ENCODE measurements around the gene TNFAIP8. TPM values are rescaled to one million over a fixed set of nuclear protein-coding genes. Genes with fewer than 3 reads are reported as not detected.

The TNFAIP8 gene
- total RNA-seq, 1 donor from 2014 or later: 22.3 TPM

DNA sequence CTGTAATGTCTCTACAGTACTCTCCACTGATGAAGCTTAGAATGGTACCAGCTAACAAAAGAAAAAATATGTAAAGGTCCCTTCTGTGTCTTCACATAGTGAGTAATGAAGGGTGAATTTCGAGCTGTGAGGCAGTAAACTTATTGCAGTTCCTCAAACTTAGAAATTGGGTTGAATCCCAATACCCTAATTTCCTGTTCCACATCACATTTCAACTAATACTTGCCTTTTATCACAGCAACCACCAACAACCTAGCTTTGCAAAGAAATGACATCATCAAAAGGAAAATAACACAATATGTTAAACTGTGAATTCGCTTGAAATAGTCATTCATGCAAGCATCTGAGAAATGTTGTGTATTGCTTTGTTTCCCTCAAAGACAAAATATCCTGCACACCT, 9.4 kb upstream of the TNFAIP8 start:
- no peak for DNase-seq (ENCODE audit: low read depth, low spot score)

DNA sequence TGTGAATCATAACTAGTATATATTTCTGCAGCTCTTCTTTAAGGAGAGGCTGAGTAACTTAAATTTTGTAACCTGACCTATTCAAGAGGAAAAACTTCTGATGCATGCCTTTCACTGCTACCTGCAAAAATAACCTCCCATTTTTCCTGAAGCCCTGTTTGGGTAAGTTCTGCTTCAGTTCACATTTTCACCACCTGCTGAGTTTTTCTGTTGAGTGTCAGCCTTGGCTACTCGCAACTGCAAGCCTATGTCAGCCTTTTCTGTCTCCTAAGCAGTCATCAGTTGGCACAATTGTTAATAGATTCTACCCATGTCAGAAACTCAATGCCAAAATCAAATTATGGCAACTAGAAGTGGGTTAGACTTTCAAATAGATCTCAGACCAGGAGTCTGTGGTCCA, 8.2 kb upstream of the TNFAIP8 start:
- DNase-seq (ENCODE audit: low read depth, low spot score): no peak

DNA sequence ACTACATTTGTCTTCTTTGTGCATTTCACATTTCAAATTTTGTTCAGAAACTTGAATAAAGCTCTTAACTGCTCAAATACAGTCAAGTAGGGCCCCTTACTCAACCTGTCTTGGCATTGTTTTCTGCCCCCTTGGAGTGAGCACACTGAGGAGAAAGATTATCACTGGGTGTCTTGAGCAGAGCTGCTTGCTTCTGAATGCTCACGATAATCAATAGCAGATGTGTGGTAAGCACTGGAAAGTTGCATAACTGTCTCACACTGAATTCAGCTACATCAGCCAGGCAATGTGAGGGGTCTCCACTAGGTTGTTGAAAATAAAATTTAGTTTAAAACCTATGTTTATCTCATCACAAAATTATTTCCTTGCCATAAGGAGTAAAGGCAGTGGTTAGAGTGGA, 7.8 kb upstream of the TNFAIP8 start:
- no peak for DNase-seq (ENCODE audit: low read depth, low spot score)

DNA sequence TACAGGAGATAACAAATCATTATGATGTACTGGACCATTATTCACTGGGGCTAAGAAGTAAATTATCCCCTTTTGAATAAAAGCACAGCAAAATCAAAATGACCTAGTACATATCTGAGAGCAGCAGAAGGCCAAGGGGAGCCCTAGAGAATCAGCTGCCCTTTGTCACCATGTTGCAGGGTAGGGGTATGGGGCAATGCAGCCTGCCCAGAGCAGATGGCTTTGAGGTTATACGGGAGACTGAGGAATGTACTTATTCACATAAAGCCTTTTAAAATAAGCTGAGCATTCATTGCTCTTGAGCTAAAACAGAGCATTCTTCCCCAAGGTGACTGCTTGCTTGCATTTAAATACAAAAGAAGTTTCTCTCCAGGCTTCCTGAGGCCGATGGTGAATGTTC, 2.6 kb upstream of the TNFAIP8 start:
- no peak for DNase-seq (ENCODE audit: low read depth, low spot score)

DNA sequence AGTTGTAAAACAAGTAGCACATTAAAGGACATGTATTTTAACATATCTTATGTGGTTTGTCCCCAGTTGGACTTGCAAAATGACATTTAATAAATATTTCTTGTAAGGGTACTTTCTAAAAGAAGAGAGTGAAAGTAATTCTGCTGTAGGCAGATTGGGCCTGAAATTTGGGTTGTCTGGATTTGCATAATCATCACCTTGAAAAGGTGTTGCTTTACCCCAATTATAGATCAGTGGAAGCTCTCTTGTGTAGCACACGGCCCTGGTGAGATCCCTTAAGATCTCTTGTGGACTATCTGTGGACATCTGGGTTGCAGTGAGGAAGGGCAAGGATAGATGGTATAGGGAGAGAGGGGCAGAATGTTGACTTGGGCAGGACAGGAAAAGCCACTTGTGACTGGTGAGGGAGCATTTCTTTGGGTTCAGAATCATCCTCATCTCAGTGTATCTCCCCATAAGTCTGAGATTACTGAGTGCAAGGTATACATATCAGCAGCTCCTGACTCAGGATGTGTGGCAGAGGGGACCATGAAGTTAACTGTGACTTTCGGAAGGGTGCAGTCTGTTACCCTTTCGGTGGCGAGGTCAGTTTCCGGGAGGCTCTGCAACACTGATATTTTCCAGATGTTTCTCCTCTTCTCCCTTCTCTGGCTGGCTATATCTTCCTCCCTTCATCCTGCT, 2.0 kb upstream of the TNFAIP8 start:
- DNase-seq (ENCODE audit: low read depth, low spot score): no peak

DNA sequence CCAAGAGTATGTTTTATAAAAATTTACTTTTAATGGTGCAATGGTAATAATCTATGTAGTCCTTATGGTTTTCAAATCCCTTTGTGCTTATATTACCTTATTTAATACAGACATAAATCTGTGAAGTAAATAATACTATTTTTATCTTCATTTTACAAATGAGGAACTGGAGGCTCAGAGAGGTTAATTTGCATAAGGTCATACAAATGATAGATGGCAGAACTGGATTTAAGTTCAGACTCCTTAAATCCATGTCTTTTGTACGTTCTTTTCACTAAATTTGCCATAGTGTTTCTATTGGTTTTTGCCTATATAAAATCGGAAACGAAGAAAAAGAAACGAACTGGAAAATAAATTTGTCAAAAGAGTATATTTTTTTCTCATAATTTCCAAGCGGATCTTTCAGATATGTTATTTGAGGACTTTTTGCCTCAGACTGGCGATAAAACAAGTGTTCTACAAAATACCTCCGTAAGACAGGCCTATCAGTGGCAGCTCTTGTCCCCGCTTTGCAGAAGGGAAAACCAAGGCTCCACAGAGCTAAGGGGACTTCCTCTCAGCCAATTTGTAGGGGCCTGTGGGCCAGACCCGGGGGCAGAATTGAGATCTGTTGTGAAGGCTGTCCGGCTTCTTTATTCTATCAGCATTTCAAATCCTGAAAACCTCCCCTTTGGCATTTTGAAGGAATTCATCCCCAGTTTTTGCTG, 1.1 kb upstream of the TNFAIP8 start:
- no peak for DNase-seq (ENCODE audit: low read depth, low spot score)

DNA sequence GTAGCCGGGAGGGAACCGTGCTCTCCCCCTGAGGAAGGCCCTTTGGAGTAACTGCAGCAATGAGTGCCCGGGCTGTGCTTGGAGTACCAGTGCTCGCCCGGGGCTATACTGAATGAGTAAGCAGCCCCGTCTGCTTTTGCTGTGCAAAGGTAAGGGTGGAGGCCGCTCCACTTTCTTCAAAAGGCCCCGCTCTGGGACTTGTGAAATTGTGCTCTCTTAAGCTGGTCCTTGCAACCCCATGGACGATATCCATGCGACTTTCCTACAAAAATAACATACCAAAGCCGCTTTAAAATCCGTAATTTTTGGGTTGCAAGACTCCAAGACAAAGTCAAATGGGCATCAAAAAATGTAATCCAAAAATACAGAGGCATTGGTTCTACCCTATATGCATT, 578 bp upstream of the TNFAIP8 start:
- DNase-seq (ENCODE audit: low read depth, low spot score): no peak

DNA sequence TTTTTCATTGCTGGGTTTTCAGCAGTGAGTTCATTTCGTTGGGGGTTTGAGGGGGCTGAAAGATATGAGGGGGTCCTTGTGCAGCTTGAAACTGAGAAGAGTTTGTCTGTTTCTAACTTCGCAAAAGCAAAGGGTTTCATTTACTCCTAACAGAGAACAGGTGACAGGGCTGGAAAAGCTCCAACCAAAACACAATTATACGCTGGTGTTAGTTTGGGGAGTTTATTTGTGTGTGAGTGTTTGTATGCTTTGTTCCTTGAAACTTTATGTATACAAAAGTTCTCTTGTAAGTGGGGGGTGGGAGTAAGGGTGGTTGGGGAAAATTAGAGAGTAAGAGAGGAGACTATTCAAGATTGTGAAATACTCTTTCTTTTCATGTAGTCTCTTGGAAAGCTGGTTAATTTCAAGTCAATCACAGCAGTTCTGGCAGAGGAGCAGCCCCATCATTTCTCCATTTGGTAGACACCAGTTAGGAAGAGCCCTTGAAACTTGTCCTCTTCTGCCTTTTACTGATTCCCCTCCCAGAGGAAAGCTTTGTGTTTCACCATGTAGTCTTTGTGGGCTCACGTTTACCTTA, 881 bp downstream of the TNFAIP8 start:
- DNase-seq (ENCODE audit: low read depth, low spot score): no peak

DNA sequence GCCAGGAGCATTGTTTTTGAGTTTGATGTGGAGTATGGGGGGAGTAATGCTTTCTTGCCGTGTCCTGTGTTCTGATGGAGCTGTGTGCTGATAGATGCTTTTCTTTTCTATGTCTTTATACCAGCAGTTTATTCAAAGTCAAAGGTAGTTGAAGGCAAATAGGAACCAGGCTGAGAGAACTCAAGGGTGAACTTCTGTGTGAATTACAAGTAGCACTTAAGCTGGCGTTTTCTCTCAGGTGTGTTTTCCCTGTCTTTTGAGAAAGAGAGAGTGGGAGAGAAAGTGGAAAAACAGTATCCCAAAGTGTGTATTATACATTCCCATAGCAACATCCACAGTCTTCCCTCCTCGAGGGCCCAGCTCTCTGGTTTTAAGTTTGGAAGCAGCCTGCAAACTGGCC, 1.5 kb downstream of the TNFAIP8 start:
- DNase-seq (ENCODE audit: low read depth, low spot score): no peak

DNA sequence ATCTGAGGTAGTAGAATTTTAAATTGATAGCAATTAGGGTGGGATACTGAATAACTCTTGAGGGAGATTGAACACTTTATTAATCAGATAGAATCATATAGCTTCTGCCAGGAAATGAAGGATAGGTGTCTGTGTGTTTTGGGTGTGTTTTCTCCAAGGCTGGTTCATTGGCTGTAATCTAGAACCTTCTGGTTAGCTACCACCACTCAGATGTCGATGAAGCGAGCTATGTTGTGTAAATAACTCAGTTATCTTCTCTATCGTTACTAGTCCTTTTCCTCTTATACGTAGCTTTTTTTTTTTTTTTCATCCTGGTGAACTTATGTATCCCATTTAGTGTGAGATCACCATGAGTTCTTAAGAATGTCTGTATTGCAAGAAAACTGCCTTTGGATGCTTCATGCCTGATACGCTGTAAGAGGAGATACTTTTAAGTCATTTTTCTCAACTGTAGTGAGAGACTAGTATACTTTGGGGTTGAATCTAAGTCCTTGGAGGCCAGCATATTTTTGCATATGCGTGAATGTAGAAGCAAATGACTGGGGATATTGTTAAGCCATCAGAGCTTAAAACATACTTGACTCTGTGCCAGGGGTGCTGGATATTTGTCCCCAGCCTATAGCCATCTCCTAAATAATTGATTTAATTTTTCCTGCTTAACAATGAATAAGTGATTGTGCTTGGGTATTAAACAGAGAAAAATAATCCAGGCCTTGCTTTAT, 2.1 kb downstream of the TNFAIP8 start:
- DNase-seq (ENCODE audit: low read depth, low spot score): no peak

DNA sequence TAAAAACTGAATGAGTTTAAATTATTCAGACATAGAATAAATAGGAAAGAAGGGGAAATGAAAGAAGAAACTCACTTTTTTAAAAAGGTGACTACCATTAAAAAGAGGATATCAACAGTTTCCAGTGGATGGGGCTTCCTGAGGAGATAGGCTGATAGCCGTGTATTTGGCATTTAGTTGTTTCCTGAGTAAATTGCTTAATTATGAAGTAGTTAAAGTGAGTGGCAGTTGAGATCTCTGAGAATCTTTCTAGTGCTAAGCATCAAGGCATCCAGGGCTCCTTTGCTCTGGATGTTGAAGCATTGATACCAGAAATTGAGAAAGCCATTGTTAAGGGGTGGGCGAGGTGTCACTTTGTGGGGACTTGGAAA, 2.7 kb downstream of the TNFAIP8 start:
- DNase-seq (ENCODE audit: low read depth, low spot score): no peak

DNA sequence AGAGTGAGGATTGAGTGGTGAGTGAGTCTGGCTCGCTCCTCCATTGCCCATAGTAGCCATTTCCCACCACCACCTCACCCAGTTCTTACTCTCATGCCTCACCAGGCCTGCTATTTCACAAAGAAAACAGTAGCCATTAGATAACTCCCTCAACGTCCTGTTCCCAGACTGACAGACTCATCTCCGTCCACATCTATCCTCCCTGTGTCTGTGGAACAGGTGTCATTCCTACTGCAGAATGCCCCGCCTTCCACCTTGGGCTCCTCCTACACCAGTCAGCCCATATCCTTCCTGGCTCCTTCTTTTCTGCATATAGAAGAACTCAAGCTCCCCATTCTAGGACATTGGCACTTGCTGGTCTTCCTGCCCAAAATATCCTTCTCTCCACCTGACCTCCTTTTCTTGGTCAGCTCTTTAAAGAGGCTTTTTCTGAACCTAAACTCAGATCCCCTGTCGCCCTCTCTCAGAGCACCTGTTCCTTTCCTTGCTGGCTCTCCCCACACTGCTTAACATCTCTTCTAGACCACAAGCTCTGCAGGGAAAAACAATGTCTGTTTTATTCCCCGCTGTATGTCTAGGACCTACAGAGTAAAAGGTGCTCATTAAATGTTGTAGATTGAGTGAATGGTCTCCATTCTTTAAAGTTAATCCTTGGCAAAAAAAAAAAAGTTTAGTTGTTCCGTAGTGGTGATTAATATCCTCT, 3.2 kb downstream of the TNFAIP8 start:
- DNase-seq (ENCODE audit: low read depth, low spot score): no peak

DNA sequence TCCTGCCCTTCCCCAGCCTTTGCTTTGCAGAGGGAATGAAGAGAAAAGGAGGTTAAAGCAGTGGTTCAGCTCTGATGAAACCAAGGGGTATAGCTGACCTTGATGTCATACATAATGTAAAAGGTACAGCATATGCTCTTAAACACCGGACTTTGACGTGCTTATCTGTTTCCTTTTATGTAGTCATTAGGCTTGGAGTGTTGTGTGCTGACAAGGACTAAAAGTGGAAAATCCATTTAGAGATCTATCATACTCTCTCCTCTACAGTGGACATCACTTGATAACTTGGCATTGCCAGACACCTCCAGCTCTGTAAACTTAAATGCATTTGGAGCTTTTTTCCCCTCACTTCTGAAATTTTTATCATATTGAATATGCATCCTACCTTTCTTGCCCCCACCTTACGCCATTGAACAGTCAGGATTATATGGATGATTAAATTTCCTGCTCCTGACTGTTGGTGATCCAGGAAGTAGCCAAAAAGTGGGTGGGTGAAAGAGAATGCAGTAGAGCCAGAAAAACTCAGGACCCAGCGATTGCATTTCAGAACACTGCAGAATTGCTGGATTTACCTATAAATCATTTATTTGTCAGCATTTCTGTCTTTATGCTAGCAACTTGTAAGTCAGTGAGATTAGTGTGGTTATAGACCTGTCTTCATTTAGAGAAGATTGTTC, 4.1 kb downstream of the TNFAIP8 start:
- no peak for DNase-seq (ENCODE audit: low read depth, low spot score)

DNA sequence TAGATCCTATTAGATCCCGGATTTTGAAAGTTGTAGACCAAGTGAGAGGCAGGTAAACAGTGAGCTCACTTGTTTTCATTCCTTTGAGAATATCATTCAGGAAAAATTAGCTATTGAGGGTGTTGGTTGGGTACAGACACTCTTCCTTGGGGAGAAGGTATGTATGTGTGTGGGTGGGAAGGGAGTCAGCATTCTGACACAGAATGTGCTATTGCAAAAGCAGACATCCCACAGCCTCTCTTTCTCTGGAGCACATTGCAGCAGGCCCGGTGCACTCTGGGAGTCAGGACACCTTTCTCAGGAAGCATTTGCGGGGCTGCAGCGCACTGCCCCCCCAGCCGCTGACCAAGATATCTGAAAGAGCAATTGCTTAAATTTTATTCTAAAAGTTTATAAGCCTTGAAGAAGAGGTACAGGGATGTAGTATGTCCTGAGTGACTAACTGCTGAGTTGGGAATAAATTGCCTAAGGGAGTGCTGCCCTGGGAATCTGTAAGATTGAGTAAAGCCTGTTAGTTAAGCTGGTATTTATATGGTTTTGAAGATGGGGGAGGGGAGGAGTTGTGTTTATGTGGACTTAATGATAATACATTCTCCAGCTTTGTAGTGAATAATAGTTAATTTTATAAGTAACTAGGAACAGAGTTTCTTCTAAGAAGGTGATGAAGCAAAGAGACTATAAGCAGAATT, 5.2 kb downstream of the TNFAIP8 start:
- no peak for DNase-seq (ENCODE audit: low read depth, low spot score)

DNA sequence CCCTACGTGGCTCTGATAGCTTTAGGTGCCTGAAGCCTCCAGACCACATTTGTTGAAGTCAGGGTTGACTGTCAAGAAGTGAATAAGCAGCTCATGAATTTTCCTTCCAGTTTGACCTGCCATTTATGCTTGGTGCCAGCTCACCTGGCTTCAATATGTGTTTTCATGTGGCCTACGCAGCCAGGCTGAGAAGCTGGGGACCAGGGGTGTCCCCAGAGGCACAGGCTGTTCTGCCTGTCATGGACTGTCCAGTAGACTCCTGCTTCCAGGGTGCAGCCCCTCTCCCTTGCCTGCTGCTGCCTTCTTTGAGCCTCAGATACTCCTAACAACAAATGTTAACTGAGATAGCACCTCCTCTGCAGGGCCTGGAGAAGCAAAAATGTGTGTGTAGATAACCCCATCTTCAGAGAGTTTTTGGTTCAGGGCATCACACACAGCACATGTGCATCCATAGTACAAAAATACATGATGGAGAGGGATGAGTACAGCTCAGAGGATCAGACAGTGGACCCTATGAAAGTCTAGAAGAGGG, 5.8 kb downstream of the TNFAIP8 start:
- DNase-seq (ENCODE audit: low read depth, low spot score): no peak

DNA sequence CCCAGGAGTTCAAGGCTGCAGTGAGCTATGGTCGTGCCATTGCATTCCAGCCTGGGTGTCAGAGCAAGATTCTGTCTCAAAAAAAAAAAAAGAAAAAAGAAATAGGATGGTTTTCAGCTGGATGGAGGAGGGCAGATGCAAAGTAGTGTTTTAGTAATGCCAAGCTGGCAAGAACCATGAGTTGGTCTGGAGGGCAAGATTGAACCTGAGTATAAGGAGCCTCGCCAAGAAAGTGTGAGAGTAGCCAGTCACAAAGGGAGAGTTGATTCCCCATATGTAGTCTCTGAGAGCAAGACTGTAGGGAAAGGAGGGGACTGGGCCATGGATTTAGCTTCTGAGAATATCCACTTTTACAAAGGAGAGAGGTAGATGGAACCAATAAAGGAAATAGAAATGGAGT, 6.9 kb downstream of the TNFAIP8 start:
- DNase-seq (ENCODE audit: low read depth, low spot score): no peak

DNA sequence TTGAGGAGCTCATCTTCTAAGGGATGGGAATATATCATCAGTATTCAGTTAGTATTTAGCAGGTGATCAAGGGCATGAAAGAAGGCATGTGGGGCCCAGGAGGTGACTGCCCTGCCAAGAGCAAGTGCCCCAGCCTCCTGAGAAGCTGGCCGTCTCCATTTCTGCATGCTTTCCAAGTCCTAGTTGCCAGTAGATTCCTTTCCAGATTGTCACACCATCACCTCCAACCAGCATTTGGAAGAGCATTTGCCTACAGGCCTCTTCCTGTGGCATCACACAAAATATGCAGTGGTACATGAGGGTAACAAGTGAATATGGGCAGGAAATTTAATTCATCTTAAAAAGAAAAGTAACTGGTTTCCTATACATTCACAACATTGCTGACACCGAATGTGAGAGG, 7.5 kb downstream of the TNFAIP8 start:
- DNase-seq (ENCODE audit: low read depth, low spot score): no peak

DNA sequence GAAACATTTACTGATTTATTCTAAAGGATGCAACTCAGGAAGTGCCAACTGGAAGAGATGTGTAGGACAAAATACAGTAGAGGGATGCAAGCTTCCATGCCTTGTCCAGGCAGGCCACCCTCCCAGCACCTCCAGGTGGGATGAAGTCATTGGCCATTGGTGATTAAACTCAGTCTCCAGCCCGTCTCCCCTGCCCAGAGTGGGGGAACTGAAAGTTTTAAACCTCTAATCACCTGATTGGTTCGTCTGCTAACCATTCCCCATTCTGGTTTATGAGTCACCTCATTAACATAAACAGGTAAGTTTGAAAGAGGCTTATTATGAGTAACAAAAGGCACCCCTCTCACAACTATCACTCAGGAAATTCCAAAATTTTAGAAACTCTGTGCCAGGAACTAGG, 8.1 kb downstream of the TNFAIP8 start:
- DNase-seq (ENCODE audit: low read depth, low spot score): no peak

DNA sequence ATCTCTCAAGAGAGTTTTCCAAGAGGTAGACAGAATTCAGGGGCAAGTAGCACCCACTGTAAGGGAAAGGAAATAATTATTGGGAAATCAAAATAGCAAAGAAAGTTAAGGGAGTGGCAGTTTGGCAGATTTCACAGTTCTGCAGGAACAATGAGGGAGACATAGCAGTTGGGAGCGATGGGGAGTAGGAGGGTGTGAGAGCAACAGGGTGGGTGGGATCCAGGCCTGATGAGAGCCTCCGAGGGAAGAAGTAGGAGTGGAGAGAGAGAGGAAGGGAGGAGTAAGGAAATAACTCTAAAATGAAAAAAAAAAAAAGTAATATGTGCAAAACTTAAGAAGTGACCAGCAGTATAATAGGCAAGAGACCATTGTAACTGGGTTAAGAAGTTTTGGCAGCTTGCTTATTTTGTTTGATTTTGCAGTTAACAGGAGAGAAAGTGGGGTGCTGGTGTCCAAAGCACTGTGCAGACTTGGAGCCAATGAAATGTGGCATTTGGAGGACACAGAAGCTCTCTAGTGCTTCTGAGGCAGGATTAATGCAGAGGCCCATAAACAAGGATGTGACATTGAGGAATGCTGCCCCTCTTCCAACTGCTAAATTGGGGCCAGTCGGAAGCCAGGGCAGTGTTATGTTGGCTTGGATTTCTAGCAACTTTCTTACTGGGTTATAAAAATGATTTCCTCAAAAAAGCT, 10.2 kb downstream of the TNFAIP8 start:
- no peak for DNase-seq (ENCODE audit: low read depth, low spot score)

DNA sequence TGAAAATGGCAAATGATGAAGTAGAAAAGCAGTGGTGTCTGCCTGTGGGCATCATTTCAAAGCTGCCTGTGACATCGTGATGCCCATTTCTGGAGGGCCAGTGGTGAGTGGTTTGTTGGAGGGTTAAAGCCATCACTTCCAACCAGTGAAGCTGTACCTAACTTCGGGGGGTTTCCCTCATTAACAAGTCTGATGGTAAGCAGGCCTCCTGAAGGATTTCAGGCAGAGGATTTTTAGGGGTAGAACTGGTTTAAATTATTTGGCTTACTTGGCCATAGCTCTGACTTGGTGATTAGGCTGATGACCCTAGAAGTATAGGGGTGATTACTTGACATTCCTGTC, 10.7 kb downstream of the TNFAIP8 start:
- DNase-seq (ENCODE audit: low read depth, low spot score): no peak
